WERI-Rb-1 (cell line): ENCODE measurements around the gene IMPDH2.

Source experiments
- DNase-seq: peaks from one replicate; pipeline ENCODE4 v3.0.0-alpha.2; 2020
- H3K27ac ChIP-seq: fragments of 250-450 bp; sonication (Bioruptor Pico); 2 replicates; pipeline ENCODE4 v1.5.1; 2020; ENCODE audit warnings: mild to moderate bottlenecking, moderate library complexity
- H3K27me3 ChIP-seq: fragments of 250-450 bp; sonication (Bioruptor Pico); 2 replicates; pipeline ENCODE4 v1.5.1; 2021; ENCODE audit warnings: mild to moderate bottlenecking, low read depth, moderate library complexity; ENCODE audit not compliant: insufficient read depth, severe bottlenecking
- H3K36me3 ChIP-seq: fragments of 250-450 bp; sonication (Bioruptor Pico); 2 replicates; pipeline ENCODE4 v1.5.1; 2020; ENCODE audit warnings: mild to moderate bottlenecking, moderate library complexity
- H3K4me3 ChIP-seq: 2 replicates; pipeline ENCODE4 v1.5.1; 2011; ENCODE audit warnings: low read depth, mild to moderate bottlenecking, control low read depth, low read length
- H3K9me3 ChIP-seq: fragments of 250-450 bp; sonication (Bioruptor Pico); 2 replicates; pipeline ENCODE4 v1.5.1; 2021; ENCODE audit warnings: mild to moderate bottlenecking, moderate library complexity; ENCODE audit not compliant: severe bottlenecking
- CTCF ChIP-seq: IDR thresholded peaks from 2 replicates; pipeline ENCODE4 v1.5.1; 2011; ENCODE audit warnings: low read depth, mild to moderate bottlenecking, control low read depth, inconsistent platforms, low read length

The IMPDH2 gene

GRCh38 chr3:49017229-49017970 is 11.8 kb downstream of the IMPDH2 start:
- Histone ChIP-seq H3K36me3 (peaks cover 41% of the 10 kb centered on the region), H3K27me3 (no peaks in the 10 kb centered on the region), H3K27ac (peak overlapping the region; percentile 66), H3K9me3 (no peaks in the 10 kb centered on the region), H3K4me3 (peak overlapping the region; percentile 74)
- no peak for DNase-seq
- no peak for TF ChIP-seq CTCF

- no peak for TF ChIP-seq CTCF
- no peaks in the 10 kb centered on the region for H3K9me3 ChIP-seq
- no peak overlapping the region for H3K4me3 ChIP-seq
- H3K27ac ChIP-seq, result no peak overlapping the region
- H3K27me3 ChIP-seq, result no peaks in the 10 kb centered on the region
- H3K36me3 ChIP-seq, result peaks cover 49% of the 10 kb centered on the region
- DNase-seq, result no peak
Observed at GRCh38 chr3:49016414-49017228, 12.6 kb downstream of the IMPDH2 start.

- H3K36me3 ChIP-seq, result peaks cover 52% of the 10 kb centered on the region
- no peak for DNase-seq
- no peaks in the 10 kb centered on the region for H3K9me3 ChIP-seq
- H3K27me3 ChIP-seq, result no peaks in the 10 kb centered on the region
- no peak for TF ChIP-seq CTCF
- no peak overlapping the region for H3K4me3 ChIP-seq
- H3K27ac ChIP-seq, result no peak overlapping the region
Observed at GRCh38 chr3:49015765-49016164, 13.4 kb downstream of the IMPDH2 start.

GRCh38 chr3:49015072-49015471 is 14.1 kb downstream of the IMPDH2 start:
- H3K36me3 ChIP-seq, result peaks cover 53% of the 10 kb centered on the region
- no peaks in the 10 kb centered on the region for H3K27me3 ChIP-seq
- no peak for TF ChIP-seq CTCF
- H3K4me3 ChIP-seq, result no peak overlapping the region
- no peaks in the 10 kb centered on the region for H3K9me3 ChIP-seq
- no peak overlapping the region for H3K27ac ChIP-seq
- no peak for DNase-seq

- Histone ChIP-seq H3K4me3 (no peak overlapping the region), H3K9me3 (no peaks in the 10 kb centered on the region), H3K27me3 (no peaks in the 10 kb centered on the region), H3K27ac (no peak overlapping the region), H3K36me3 (peaks cover 62% of the 10 kb centered on the region)
- TF ChIP-seq CTCF, result peak; percentile 83
- peak; percentile 77 for DNase-seq
Observed at GRCh38 chr3:49013738-49014660, 15.2 kb downstream of the IMPDH2 start.
